Esophagus squamous epithelium (tissue), 5 donors: ENCODE measurements around the gene LARP4. TPM values are rescaled to one million over a fixed set of nuclear protein-coding genes. Genes with fewer than 3 reads are reported as not detected.
"Not testable (repeated sequence)": the region's sequence is repeated elsewhere in the genome, so short reads cannot be mapped to it uniquely, and the experiment has no call there.

Experiments used
- DNase-seq: peaks from one replicate; lab custom pipeline; 2025; lab: John Stamatoyannopoulos, UW
- H3K27ac ChIP-seq, 4 donors: fragments of 200-600 bp; sonication (generic); one replicate each; pipeline ENCODE4 v1.5.1; 2016 to 2019; ENCODE audit warnings: mild to moderate bottlenecking in 1 of 4
- H3K27me3 ChIP-seq, 4 donors: fragments of 200-600 bp; sonication (generic); 1 replicate in 3 of 4; 2 replicates in 1 of 4; pipeline versions ENCODE4 v1.5.1 to v1.6.0; 2017 to 2021; ENCODE audit warnings: antibody characterized with exemption in 1 of 4
- H3K36me3 ChIP-seq, 3 donors: fragments of 200-600 bp; sonication (generic); one replicate each; pipeline ENCODE4 v1.5.1; 2016 to 2019
- H3K4me1 ChIP-seq, 3 donors: fragments of 200-600 bp; sonication (generic); one replicate each; pipeline ENCODE4 v1.5.1; 2017 to 2019
- H3K4me3 ChIP-seq, 4 donors: fragments of 200-600 bp; sonication (generic); 1 replicate in 3 of 4; 2 replicates in 1 of 4; pipeline ENCODE4 v1.5.1; 2016 to 2019; ENCODE audit warnings: mild to moderate bottlenecking in 2 of 4, moderate library complexity in 1 of 4
- H3K9me3 ChIP-seq, 3 donors: fragments of 200-600 bp; sonication (generic); one replicate each; pipeline ENCODE4 v1.5.1; 2016 to 2019
- POLR2A ChIP-seq, 4 donors: fragments of 450-650 bp; IDR thresholded peaks; one replicate each; pipeline ENCODE4 v1.6.1; 2017; ENCODE audit warnings: antibody characterized with exemption in 4 of 4, mild to moderate bottlenecking in 4 of 4, moderate library complexity in 3 of 4
- WGBS, 2 donors: methylation state at CpG; one replicate each; pipeline ENCODE4 v1.1.5; 2018; 5-methylcytosine and 5-hydroxymethylcytosine counted together
- intact Hi-C: fragments of 100-400 bp; cut with DNase I; formaldehyde crosslinking; loops from one replicate; pipeline ENCODE4 v1.15.0; 2022
- total RNA-seq, 4 donors: library from RNA; depleted of rRNA; stranded (reverse); fragments of >200 nt; gene quantifications; one replicate each; pipeline ENCODE4 v1.1.0, GENCODE V29; 2016
- TF ChIP-seq, protein P1 (sequence below), 6 experiments: fragments of 450-650 bp in 4 of 6; fragments of 200-600 bp in 2 of 6; sonication (generic) in 2 of 6; IDR thresholded peaks; one replicate each; pipeline ENCODE4 v1.5.1; 2016 to 2019; ENCODE audit warnings: antibody characterized with exemption in 6 of 6, mild to moderate bottlenecking in 4 of 6, moderate library complexity in 4 of 6
- donor health status: DM: yes; HTN: yes; CAD: no.

The LARP4 gene
- total RNA-seq, 4 donors from 2014 or later, result 22.7 to 36.0 (median 29.6) TPM

GRCh38 chr12:50483488-50483887 lies 82.8 kb downstream of the LARP4 start:
- H3K9me3 ChIP-seq, result no peaks in the 10 kb centered on the region
- intact Hi-C loops, result no loop called here
- 86 to 92% methylated on average over 1 of the region's 1 CpG for WGBS, 2 donors
- no peaks in the 10 kb centered on the region for H3K4me1 ChIP-seq
- H3K27ac ChIP-seq, result no peak overlapping the region
- TF ChIP-seq POLR2A (IDR thresholded peaks at IDR 0.05), result no peak
- TF ChIP-seq, protein P1, sequence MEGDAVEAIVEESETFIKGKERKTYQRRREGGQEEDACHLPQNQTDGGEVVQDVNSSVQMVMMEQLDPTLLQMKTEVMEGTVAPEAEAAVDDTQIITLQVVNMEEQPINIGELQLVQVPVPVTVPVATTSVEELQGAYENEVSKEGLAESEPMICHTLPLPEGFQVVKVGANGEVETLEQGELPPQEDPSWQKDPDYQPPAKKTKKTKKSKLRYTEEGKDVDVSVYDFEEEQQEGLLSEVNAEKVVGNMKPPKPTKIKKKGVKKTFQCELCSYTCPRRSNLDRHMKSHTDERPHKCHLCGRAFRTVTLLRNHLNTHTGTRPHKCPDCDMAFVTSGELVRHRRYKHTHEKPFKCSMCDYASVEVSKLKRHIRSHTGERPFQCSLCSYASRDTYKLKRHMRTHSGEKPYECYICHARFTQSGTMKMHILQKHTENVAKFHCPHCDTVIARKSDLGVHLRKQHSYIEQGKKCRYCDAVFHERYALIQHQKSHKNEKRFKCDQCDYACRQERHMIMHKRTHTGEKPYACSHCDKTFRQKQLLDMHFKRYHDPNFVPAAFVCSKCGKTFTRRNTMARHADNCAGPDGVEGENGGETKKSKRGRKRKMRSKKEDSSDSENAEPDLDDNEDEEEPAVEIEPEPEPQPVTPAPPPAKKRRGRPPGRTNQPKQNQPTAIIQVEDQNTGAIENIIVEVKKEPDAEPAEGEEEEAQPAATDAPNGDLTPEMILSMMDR (IDR thresholded peaks at IDR 0.05), result no peak
- H3K36me3 ChIP-seq, result peaks cover 0 to 4% (median 0%) of the 10 kb centered on the region in 3 donors
- H3K4me3 ChIP-seq, result no peak overlapping the region
- DNase-seq, result no peak
- H3K27me3 ChIP-seq, result no peaks in the 10 kb centered on the region

DNA sequence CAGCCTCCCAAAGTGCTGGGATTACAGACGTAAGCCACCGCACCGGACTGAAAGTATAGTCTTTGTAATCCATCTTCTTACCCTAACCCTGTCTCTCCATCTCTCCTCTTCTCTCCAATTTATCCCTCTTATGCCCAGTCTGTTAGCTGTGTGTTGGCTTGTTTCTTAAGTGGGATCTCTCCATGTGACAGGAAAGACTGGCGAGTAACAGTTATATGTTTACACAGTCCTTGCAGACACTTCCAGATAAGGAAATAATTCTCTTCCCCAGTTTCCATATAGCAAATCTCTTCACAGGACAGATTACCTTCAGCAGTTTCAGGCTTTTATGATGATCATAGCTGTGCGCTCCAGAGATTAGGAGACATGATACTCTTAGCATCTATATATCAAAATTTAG lies 88.1 kb downstream of the LARP4 start:
- intact Hi-C loops, result no loop called here
- Histone ChIP-seq H3K27ac (no peak overlapping the region), H3K9me3 (peaks cover 0 to 22% (median 9%) of the 10 kb centered on the region in 3 donors), H3K27me3 (no peaks in the 10 kb centered on the region), H3K4me3 (no peak overlapping the region), H3K36me3 (no peaks in the 10 kb centered on the region), H3K4me1 (no peaks in the 10 kb centered on the region)
- no peak for DNase-seq
- no peak for TF ChIP-seq POLR2A (IDR thresholded peaks at IDR 0.05)
- TF ChIP-seq, protein P1 (IDR thresholded peaks at IDR 0.05), result no peak
- WGBS, 2 donors, result 80 to 87% methylated on average over 5 of the region's 5 CpGs

DNA sequence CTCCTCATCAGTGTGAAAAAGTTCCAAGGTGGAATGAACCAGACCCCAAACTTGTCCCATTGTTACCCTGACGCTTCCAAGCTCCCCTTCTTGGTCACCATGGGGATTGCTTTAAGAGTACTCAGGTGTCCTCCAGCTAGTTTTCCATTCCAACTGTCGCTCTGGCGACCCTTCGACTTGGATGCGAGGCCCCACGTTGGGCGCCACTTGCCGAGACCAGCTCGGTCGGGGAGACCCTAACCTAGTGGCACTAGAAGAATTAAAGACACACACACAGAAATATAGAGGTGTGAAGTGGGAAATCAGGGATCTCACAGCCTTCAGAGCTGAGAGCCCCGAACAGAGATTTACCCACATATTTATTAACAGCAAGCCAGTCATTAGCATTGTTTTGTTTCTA lies 97.4 kb downstream of the LARP4 start:
- H3K4me1 ChIP-seq, H3K36me3 ChIP-seq, intact Hi-C loops, DNase-seq, H3K4me3 ChIP-seq, H3K27ac ChIP-seq, H3K27me3 ChIP-seq: not testable (repeated sequence)
- H3K9me3 ChIP-seq, result peaks cover 8 to 32% (median 21%) of the 10 kb centered on the region in 3 donors
- WGBS, 2 donors, result 98 to 99% methylated on average over 7 to 10 of the region's 11 CpGs

DNA sequence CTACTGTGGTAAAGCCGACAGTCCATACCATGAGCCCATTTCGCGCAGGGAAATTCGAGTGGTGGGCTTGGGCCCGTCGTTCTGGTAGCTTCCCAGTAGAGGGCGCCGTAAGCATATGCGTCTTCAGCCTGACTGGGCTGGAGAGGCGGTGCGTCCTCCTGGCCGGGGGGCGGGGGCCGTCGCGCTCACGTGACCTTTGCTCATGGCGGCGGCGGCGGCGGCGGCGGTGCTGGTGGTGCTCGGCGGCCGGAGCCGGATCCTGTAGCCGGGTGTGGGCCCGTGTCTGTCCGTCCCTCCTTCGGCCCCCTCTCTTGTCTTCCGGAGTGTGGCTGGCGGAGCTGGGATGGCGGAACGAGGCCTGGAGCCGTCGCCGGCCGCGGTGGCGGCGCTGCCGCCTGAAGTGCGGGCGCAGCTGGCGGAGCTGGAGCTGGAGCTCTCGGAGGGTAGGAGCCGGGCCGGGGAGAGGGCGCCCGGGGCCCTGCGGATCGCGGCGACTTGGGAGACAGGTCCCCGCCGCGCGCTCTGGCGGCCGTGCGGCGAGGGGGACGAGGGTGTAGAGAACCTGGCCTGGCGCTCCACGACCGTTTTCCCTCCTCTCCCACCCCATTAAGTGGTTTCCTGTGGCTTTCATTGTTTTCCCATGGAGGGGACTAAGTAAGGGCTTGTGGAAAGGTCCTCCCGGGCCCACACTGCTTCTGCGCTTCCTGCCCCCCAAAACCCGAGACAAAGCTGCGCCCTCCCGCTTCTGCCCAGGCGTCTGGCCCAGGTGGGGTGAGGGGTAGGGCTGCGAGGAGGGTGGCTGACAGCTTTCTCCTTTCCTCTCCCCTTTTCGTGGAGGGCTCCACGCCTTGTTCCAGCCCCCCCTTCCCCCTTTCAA lies 104.4 kb downstream of the LARP4 start, which contains the start of gene DIP2B:
TSS of gene DIP2B (plus strand) at position 188 of the 877 bp plus-strand sequence. CDS start at position 344, 156 bp downstream.
- Histone ChIP-seq H3K27ac (peak within 1 kb of the TSS; percentile 93 to 98 (median 96)), H3K36me3 (no peaks in the 10 kb centered on the region), H3K4me3 (peak within 1 kb of the TSS; percentile 71 to 98 (median 85)), H3K9me3 (no peaks in the 10 kb centered on the region), H3K4me1 (peaks cover 32 to 53% (median 38%) of the 10 kb centered on the region in 3 donors), H3K27me3 (no peaks in the 10 kb centered on the region)
- intact Hi-C loops, result loop anchor here (5.0 kb wide), 1 partner anchor 132 kb away; no protein-coding TSS in a partner anchor
- peak in 2 of 4 donors; percentile 45 to 68 for TF ChIP-seq POLR2A (IDR thresholded peaks at IDR 0.05)
- TF ChIP-seq, protein P1 (IDR thresholded peaks at IDR 0.05), result peak; percentile 88 to 99 (median 97)
- peak; percentile 80 for DNase-seq
- WGBS, 2 donors, result 0% methylated on average over 22 to 27 of the region's 77 CpGs

GRCh38 chr12:50505675-50506530 lies 105.2 kb downstream of the LARP4 start:
- Histone ChIP-seq H3K4me1 (peaks cover 38 to 62% (median 39%) of the 10 kb centered on the region in 3 donors), H3K27me3 (no peaks in the 10 kb centered on the region), H3K27ac (peak overlapping the region; percentile 93 to 98 (median 96)), H3K4me3 (peak overlapping the region; percentile 71 to 98 (median 85)), H3K36me3 (no peaks in the 10 kb centered on the region), H3K9me3 (no peaks in the 10 kb centered on the region)
- TF ChIP-seq POLR2A (IDR thresholded peaks at IDR 0.05), result no peak
- TF ChIP-seq, protein P1 (IDR thresholded peaks at IDR 0.05), result no peak
- no peak for DNase-seq
- 1 to 6% methylated on average over 10 to 11 of the region's 11 CpGs for WGBS, 2 donors
- intact Hi-C loops, result loop anchor here (5.0 kb wide), 1 partner anchor 131 kb away; no protein-coding TSS in a partner anchor
